ENCODE measurements around the gene AATF.

Gene AATF

DNA sequence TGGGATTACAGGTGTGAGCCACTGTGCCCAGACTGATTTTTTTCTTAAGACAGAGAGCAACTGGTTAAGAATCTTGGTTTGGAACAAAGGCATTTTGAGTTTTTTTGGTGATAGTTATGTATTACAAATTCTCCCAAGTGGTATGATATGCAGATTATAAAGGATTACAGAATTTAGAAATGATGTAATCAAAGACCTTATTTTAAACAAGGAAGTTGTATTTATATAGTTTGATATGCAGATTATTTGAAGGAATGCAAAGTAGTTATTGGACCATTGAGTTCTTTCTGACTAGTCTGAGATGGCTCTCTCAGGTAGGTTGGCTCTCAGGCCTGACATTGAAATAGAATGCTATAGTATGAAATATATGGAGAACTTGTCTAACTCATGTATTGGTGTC, 34.9 kb downstream of the AATF start:
- DNase-seq = no peak

GRCh38 chr17:36989173-36989572, 40.4 kb downstream of the AATF start:
- no peak for DNase-seq

DNA sequence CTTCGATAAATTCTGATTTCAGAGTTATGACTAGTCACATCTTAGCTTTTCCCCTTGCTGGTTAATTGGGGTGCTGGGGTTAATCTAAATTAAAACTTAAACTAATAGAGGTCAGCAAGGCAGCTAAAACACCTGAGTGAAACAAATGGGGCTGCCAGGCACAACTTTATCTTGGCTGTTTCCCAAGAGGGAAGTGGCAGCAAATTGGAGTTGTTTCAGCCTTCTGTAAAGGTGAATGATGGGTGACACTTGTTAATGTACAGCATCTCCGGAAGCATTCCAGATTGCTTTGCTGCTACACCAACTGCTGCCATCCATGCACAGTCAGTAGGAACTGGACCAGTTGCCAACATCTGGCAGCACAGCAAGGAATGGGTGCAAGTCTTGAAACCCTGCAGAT, 43.9 kb downstream of the AATF start:
- peak; percentile 8 for DNase-seq

GRCh38 chr17:36993227-36993626, 44.5 kb downstream of the AATF start:
- peak; percentile 62 for DNase-seq

DNA sequence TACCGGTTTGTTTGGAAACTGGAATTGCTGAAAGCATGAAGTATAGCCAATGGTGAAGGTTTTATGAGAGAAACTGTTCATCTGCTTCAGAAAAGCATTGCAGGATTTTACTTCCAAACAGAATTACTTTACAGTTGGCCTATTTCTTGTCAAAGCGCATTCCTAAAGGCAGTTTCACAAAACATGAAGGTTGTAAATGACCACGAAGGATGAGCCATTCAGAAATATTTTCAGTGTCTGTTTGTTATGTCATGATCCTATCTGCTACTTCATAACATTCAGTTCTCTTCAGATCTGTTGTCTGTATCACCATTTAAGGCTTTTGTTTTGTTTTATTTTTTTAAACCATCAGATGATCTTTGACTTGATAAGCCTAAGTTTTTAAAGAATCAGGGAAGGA, 45.7 kb downstream of the AATF start:
- no peak for DNase-seq

GRCh38 chr17:36999471-36999870, 50.7 kb downstream of the AATF start:
- DNase-seq = no peak

GRCh38 chr17:37016780-37017179, 68.0 kb downstream of the AATF start:
- DNase-seq = no peak

- no peak for DNase-seq
Measured at GRCh38 chr17:37017404-37017803, 68.7 kb downstream of the AATF start.

- no peak for DNase-seq
Measured at GRCh38 chr17:37019117-37019740, 70.5 kb downstream of the AATF start.

GRCh38 chr17:37019741-37020129, 71.0 kb downstream of the AATF start:
- DNase-seq = no peak

- DNase-seq = no peak
Measured at GRCh38 chr17:37024181-37024637, 75.5 kb downstream of the AATF start.

DNA sequence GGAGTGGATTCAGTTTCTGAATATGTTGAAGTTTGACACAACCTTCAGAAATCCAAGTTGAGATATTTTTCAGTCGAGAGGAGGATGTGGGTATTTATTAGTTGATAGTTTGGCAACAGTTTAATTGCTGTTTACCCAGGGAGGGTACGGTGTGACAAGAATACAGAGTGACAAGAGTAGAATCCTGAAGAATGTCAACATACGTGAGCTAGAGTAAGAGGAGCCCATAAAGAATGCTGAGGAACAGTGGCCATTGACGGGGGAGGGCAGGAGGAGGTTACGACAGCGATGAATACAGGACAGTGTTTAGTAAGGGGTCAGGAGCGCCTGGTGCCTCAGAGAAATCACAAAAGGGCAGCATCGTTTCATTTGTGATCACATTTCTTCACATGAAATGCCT, 76.5 kb downstream of the AATF start:
- no peak for DNase-seq

GRCh38 chr17:37025847-37026530, 77.2 kb downstream of the AATF start:
- no peak for DNase-seq

DNA sequence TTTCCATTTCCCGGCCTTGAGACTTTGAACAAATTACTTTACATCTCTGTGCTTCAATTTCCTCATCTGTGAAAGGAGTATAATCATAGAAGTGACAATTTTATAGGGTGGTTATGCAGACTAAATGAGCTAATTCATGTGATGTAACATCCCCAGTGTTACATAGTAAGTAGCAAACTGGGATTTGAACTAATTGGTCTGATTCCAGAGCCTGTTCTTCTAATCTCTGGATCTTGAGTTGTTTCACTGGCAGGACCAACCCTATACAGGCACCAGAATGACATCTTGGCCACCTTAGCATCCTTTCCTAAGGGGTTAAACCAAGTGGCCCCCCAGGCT, 77.7 kb downstream of the AATF start:
- no peak for DNase-seq

GRCh38 chr17:37028040-37028439, 79.3 kb downstream of the AATF start:
- no peak for DNase-seq

DNA sequence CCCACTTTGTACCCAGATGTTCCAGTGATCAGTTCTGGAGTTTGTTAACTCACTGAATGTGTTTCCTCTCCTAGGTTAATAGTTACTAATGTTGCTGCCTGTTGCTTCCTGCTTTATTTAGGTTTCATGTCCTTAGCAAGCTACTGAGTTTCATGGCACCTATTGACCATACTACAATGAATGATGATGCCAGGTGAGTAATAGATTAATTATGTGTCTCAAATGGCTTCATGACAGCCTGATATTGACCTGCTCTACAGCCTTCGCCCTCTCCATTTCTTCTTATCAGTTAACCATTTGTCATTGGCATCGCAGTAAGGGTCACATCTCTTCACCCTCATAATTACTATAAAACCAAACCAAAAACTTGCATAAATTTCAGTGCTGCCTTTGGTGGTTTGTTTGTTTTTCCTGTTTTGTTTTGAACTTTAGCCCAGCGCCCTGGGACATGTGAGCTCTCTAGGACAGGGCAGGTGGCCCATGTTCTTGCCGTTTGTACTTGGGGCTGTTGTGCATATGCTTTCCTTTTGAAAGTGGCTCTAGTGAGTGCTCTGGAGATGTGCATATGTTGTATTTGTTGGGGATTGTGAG, 82.8 kb downstream of the AATF start:
- DNase-seq = no peak

DNA sequence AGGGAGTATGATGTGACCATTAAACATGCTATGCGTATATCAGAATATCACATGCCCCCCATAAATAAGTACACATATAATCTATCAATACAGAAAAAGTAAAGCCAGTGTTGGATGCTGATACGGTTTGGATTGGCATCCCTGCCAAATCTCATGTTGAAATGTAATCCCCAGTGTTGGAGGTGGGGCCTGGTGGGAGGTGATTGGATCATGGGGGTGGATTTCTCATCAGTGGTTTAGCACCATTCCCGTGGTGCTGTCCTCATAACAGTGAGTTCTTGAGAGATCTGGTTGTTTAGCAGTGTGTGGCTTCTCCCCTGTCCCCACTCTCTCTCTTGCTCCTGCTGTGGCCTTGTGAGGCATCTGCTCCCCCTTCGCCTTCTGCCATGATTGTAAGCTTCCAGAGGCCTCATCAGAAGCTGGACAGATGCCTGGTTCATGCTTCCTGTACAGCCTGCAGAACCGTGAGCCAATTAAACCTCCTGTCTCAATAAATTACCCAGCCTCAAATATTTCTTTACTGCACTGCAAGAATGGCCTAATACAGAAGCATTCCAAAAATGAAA, 88.9 kb downstream of the AATF start:
- no peak for DNase-seq

DNA sequence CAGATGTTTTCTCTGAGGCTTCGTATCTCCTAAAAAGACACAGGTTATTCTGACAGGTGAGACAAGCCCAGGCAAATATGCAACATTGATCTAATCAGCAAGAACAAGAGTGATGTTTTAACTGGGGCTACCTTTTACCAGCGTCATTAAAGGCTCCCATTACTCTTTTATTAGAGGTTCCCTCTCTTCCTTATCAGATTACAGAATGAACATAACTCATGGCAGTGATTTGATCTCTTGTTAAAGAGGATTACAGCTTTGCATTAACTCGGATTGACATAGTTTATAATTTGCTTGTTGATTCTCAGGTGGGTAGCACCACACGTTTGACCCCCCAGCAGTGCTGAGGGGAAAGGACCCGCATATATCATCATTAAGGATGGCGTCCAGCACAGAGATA, 90.5 kb downstream of the AATF start:
- no peak for DNase-seq

DNA sequence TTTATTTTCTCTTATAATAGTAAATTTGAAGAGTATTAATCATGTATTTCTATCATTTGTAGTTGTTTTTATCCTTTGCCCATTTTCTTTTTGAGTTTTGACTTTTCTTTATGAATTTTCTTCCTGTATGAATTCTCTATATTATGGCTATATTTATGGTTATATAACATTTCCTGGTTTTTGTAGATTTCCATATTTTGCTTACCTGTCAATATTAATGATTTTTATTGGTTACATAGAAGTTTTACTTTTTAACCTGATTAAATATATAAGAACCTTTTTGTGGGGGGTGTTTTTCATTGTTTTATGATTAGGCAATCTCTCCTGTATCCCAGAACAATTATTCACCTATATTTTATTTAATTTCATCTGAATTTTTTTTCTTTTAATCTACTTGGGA, 93.2 kb downstream of the AATF start:
- no peak for DNase-seq

GRCh38 chr17:37043201-37043600, 94.4 kb downstream of the AATF start:
- DNase-seq = no peak

DNA sequence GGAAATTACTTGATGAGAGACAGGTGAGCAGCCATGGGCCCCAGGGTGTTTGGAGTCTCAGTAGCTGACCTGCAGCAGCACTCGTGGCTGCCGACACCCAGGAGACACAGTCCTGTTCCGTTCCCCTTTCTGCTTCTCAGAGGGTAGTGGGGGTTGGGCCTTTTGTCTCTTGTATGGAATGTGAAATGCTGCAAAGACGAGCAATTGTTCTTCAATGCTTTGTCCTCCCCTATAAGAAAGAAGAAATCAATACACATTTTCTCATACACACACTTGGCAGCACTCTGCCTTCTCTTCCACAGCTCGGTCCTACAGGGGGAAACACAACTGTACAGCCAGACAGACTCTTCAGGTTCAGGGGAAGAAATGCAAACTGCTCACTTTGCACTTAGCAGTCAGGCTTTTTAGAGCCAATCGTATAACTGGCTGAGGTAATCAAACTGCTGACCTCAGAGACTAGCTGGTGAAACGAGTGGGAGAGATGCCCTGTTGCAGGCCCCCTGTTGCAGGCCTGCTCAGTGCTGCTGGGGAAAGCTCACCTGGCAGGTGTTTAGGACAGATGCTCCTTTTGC, 96.7 kb downstream of the AATF start:
- no peak for DNase-seq

- DNase-seq = peak; percentile 6
Measured at GRCh38 chr17:37047631-37048104, 98.9 kb downstream of the AATF start.

GRCh38 chr17:37048811-37049210, 100.1 kb downstream of the AATF start:
- no peak for DNase-seq

GRCh38 chr17:37050920-37051319, 102.2 kb downstream of the AATF start:
- DNase-seq = no peak
